ENCODE measurements around the gene FAM174C.

The FAM174C gene

DNA sequence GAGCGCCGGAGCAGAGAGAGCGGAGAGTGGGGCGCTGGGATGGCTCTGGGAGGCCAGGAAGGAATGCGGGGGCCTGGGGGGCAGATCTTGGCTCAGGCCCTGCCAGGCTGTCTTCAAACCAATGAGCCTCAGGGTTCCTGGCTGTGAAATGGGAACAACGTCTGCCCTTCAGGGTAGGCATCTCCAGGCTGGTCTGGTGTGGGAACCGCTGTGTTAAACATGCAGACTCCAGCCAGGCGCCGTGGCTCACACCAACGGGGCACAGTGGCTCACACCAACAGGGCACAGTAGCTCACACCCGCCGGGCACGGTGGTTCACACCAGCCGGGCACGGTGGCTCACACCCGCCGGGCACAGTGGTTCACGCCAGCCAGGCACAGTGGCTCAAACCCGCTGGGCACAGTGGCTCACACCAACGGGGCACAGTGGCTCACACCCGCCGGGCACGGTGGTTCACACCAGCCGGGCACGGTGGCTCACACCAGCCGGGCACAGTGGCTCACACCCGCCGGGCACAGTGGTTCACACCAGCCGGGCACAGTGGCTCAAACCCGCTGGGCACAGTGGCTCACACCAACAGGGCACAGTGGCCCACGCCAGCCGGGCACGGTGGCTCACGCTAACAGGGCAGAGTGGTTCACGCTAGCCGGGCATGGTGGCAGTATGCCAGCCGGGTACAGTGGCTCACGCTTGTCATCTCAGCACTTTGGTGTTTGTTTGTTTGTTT, 50.4 kb downstream of the FAM174C start:
- DNase-seq: no peak

DNA sequence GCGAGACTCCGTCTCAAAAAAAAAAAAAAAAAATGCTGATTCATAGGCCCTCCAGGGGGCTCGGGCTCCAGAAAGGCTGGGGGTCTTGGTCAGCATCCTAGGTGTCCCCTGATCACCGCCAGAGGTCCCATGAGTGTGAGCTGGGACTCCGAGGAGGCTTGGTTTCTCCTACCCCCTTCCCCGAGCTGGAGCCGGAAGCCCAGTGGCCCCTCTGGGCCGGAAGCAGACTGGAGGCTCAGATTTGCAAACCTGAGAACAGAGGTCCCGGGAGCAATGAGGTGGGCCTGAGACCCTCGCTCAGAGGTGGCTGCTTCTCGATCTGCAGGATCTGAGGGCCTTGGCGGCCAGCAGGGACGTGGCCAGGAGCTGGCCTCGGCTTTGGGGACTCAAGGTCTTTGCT, 51.8 kb downstream of the FAM174C start:
- DNase-seq: no peak

Measured in activated CD4-positive, alpha-beta T cell treated with anti-CD3 and anti-CD28 coated beads, Interleukin-2, Interleukin-6, amounts not matched to agents 100 ng/mL and 50 ng/mL, durations not matched to agents 16 hours and 8 hours (primary cell).